Mammary epithelial cell (primary cell): ENCODE measurements around the gene INO80.

Experiments
- EZH2 ChIP-seq: IDR thresholded peaks from 2 replicates; pipeline ENCODE4 v1.6.1; 2012; ENCODE audit warnings: low read length, inconsistent platforms, borderline replicate concordance
- TF ChIP-seq, protein P1 (sequence below), 2 donors: IDR thresholded peaks in 1 of 2; conservative IDR thresholded peaks in 1 of 2; 2 replicates each; pipeline ENCODE4 v1.5.1; 2011 to 2012; ENCODE audit warnings: inconsistent platforms in 2 of 2, low read length in 2 of 2, mild to moderate bottlenecking in 2 of 2, control low read depth in 1 of 2, low read depth in 1 of 2; ENCODE audit not compliant: insufficient read depth in 1 of 2; ENCODE audit errors: extremely low read depth in 1 of 2

DNA sequence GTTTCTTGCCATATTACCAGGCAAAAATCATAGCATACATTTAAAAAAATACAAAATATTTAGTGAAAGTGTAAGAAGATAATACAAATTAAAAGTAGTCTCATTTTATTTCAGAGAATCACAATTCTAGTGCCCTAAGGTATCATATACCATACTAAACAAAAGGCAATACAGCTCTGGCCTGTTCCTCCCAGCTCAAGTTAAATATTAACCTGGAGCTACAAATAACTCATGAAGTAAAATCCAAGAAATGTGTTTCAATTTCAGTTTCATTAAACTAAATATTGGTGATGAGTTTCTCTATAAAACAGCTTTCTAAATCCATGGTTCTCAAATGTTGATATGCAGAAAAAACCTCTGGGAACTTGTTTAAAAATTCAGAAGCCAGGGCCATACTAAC is 67.7 kb downstream of the INO80 start:
- TF ChIP-seq, protein P1, sequence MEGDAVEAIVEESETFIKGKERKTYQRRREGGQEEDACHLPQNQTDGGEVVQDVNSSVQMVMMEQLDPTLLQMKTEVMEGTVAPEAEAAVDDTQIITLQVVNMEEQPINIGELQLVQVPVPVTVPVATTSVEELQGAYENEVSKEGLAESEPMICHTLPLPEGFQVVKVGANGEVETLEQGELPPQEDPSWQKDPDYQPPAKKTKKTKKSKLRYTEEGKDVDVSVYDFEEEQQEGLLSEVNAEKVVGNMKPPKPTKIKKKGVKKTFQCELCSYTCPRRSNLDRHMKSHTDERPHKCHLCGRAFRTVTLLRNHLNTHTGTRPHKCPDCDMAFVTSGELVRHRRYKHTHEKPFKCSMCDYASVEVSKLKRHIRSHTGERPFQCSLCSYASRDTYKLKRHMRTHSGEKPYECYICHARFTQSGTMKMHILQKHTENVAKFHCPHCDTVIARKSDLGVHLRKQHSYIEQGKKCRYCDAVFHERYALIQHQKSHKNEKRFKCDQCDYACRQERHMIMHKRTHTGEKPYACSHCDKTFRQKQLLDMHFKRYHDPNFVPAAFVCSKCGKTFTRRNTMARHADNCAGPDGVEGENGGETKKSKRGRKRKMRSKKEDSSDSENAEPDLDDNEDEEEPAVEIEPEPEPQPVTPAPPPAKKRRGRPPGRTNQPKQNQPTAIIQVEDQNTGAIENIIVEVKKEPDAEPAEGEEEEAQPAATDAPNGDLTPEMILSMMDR (conservative IDR thresholded peaks at IDR 0.05 in 1 of 2, IDR thresholded peaks at IDR 0.05 in 1 of 2; ENCODE audit: extremely low read depth in 1 of 2, insufficient read depth in 1 of 2, low read depth in 1 of 2, low read length in 2 of 2), result no peak
- no peak for TF ChIP-seq EZH2
